AG08396 (cell line): ENCODE data around the gene NUDT4.
"Not testable (repeated sequence)": the region's sequence is repeated elsewhere in the genome, so short reads cannot be mapped to it uniquely, and the experiment has no call there.

Experiments used
- DNase-seq: peaks from one replicate; pipeline ENCODE4 v3.0.0; 2012; ENCODE audit warnings: low spot score, mixed read lengths

NUDT4 gene

GRCh38 chr12:93368766-93369165, 9.0 kb upstream of the NUDT4 start:
- DNase-seq, result no peak

- DNase-seq, result no peak
Measured at GRCh38 chr12:93369505-93369904, 8.2 kb upstream of the NUDT4 start.

- DNase-seq, result no peak
Measured at GRCh38 chr12:93370947-93371346, 6.8 kb upstream of the NUDT4 start.

- DNase-seq, result no peak
Measured at GRCh38 chr12:93373961-93374656, 3.6 kb upstream of the NUDT4 start.

GRCh38 chr12:93375906-93376305, 1.8 kb upstream of the NUDT4 start:
- no peak for DNase-seq

GRCh38 chr12:93376436-93377251, 1.1 kb upstream of the NUDT4 start:
- DNase-seq, result peak; percentile 17

GRCh38 chr12:93378196-93378997, 672 bp downstream of the NUDT4 start:
- DNase-seq, result peak; percentile 74

- no peak for DNase-seq
Measured at GRCh38 chr12:93378998-93379325, 1.2 kb downstream of the NUDT4 start.

- peak; percentile 8 for DNase-seq
Measured at GRCh38 chr12:93379326-93379980, 1.7 kb downstream of the NUDT4 start.

GRCh38 chr12:93379981-93380361, 2.2 kb downstream of the NUDT4 start:
- DNase-seq, result no peak

- DNase-seq, result no peak
Measured at GRCh38 chr12:93380480-93381121, 2.9 kb downstream of the NUDT4 start.

GRCh38 chr12:93381161-93381975, 3.6 kb downstream of the NUDT4 start:
- DNase-seq, result no peak

GRCh38 chr12:93381976-93382437, 4.3 kb downstream of the NUDT4 start:
- DNase-seq, result not testable (repeated sequence)

GRCh38 chr12:93387780-93388179, 10.1 kb downstream of the NUDT4 start:
- DNase-seq, result peak; percentile 58

- DNase-seq, result no peak
Measured at GRCh38 chr12:93390031-93390430, 12.3 kb downstream of the NUDT4 start.

GRCh38 chr12:93390549-93391297, 13.0 kb downstream of the NUDT4 start:
- DNase-seq, result no peak

- no peak for DNase-seq
Measured at GRCh38 chr12:93393425-93393824, 15.7 kb downstream of the NUDT4 start.

GRCh38 chr12:93397412-93397811, 19.7 kb downstream of the NUDT4 start:
- DNase-seq, result no peak

- not testable (repeated sequence) for DNase-seq
Measured at GRCh38 chr12:93399183-93399863, 21.6 kb downstream of the NUDT4 start.
